ENCODE results near the gene TPH1. TPM values are rescaled to one million over a fixed set of nuclear protein-coding genes. Genes with fewer than 3 reads are reported as not detected.

The TPH1 gene
- total RNA-seq = 0.15 TPM in 1 of 2 replicates, not detected in the other

DNA sequence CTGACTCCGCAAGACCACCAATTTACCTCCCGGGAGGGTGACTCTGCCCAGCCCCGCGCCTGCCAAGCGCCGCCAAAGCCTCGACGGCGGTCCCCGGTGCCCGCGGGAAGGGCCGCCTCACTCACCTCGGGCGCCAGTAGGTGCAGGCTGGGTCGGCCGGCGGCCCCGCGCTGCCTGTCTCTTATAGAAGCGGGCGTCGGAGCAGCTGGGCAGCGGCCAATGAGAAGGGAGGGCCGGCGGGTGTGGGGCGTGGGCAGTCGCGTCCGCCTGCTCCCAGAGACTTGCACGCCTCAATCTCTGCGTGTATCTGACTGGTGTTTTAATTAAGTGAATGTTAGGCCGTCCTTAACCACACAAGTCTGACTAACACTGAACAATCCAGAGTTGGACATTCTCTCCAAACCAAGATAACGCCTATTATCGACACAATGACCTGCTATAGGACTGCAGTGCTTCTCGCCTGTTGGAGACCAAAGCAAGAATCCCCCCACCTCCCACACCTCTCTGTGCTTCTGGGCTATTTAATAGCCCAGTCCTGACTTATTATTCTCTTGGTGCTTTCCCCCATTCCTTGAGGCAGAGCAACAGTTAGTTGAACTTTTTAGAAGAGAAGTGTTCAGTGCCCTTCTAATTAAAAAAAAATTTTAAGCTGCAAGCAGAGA lies at the start of gene TPH1:
TSS of gene TPH1 (minus strand) at position 154 of the 662 bp plus-strand sequence. CDS start 5,507 bp downstream, outside the sequence.
- DNase-seq (ENCODE audit: low read depth) = peak; percentile 54

DNA sequence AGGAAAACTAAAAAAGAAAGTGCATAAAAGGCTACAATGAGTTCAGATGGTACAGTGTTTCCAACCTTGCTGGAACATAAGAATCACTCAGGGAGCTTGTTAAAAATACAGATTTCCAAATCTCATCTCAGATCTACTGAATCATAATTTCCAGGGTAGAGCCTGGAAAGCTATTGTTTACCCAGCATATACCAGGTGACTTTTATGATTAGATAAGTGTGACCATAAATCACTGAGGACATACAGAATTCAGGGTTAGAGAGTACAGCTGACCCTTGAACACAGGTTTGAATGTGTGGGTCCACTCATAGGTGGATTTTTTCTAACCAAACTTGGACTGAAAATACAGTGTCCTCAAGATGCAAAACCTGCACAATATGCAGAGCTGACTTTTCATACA lies 47.9 kb upstream of the TPH1 start:
- no peak for DNase-seq (ENCODE audit: low read depth)

DNA sequence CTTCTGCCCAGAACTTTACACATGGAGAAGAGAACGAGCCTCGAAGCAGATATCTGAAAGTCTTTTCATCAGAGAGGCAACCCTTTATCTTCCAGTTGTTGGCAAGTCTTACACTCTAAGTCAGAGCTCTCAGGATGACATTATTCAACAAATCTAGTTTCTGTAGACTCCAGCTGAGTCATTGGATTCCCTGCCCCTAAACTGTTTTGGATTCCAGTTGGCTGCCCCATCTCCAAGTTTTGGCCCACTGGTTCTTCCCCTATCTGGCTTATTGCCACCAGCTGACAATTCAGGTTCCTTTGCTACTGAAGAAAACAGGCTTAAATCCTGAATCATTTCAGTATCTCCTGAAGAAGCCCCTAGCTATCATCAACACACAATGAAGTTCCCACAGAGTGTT lies 45.7 kb upstream of the TPH1 start:
- no peak for DNase-seq (ENCODE audit: low read depth)

DNA sequence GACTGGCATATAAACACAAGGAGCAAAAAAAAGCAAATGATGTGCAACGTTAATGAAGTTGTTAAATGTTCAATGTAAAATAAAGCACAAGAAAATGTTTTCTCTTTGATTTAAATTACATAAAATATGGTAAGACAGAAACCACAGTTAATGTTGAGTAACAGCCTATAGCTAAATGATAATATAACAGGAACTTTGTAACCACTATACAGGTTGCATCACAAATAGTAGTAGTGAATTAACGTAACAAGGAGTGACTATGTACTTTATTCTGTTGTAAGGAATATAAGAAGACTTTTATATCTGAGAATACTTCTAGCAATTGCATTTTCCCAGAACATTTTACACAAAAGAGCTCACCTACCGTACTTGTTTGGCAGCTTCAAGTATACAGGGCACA lies 42.9 kb upstream of the TPH1 start:
- DNase-seq (ENCODE audit: low read depth) = no peak

DNA sequence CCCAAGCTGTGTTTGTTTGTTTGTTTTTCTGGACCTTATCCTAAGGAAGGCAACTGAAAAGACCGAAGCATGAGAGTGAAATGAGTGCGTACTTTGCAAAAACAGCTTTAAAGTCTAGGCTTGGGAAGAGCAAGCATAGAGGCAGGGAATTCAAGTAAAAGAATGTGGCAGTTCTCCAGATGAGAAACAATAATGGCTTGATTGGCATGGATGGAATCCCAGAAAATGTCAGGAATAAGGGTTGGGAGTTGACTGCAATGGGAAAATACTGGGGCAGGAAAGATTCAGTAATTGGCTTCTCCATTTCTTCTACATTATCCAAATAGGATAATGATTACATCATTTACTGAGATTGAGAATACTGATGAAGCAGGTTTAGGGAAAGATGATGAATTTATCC lies 42.3 kb upstream of the TPH1 start:
- DNase-seq (ENCODE audit: low read depth) = no peak

DNA sequence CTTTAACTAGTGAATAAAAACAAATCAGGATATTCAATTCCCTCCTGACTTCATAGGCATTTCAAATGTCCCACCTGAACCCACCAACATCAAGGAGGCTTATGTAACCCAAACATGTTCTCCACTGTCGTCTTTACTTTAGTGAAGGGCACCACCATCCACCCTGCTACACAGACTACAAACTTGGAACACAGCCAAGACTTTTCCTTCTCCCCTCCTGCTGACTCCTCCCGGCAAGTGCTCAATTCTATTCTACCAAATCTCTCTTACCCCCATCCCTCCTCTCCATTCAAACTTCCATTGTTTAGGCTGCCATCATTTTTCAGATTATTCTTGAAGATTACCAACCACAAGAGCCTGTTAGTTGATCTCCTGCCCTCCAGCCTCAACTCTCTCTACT lies 35.5 kb upstream of the TPH1 start:
- DNase-seq (ENCODE audit: low read depth) = no peak

DNA sequence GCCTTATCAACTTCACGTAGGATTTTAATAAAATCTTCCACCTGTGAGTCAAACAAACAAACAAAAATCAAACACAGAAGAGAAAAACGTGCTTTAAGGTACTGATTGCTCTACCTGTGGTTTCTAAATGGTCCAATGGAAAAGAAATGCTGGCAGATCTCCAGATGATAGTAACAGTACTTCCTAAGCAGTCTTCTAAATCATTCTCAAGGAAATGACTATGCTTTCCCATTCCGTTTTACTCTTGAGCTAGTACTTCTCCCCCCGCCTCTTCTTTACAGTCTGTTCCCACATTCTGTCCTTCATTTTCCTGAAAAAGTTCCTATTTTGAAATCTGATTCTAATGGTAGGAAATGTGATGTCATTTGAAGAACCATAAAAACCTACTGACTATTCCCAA lies 34.4 kb upstream of the TPH1 start:
- peak; percentile 28 for DNase-seq (ENCODE audit: low read depth)

DNA sequence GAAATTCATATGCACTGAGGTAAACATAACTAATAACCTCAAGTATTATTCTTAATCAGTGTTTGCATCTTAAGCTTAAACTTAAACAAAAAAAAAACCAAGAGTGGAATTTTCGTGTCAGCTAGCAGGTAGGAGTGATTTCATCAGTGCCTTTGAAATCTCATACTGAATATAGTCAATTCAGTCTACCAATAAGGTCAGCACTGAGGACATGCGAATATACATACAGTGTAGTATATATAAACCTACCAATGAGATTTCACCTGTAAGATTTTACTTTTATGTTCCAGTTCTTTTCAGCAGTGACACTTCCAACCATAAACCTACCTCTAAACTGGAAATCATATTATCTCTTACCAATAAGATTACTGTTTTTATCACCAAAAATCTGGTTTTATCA lies 32.8 kb upstream of the TPH1 start:
- no peak for DNase-seq (ENCODE audit: low read depth)

DNA sequence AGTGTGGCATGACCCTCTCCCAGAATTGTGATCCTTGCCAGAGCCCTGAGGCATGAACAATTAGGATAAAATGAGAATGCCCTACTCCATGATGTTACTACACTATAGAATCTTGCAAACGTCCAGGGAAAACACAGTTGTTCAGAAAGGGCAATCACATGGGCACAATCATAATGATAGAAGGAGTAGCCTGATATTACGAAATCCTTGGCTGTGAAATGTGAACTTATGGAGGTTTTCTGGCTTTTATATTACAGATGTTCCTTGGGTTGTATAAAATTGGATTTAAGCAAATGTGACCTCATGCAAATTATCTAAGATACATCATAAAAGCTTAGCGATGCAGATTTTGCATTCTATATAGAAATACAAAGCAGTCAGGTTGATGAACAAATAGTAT lies 29.4 kb upstream of the TPH1 start:
- DNase-seq (ENCODE audit: low read depth) = no peak

DNA sequence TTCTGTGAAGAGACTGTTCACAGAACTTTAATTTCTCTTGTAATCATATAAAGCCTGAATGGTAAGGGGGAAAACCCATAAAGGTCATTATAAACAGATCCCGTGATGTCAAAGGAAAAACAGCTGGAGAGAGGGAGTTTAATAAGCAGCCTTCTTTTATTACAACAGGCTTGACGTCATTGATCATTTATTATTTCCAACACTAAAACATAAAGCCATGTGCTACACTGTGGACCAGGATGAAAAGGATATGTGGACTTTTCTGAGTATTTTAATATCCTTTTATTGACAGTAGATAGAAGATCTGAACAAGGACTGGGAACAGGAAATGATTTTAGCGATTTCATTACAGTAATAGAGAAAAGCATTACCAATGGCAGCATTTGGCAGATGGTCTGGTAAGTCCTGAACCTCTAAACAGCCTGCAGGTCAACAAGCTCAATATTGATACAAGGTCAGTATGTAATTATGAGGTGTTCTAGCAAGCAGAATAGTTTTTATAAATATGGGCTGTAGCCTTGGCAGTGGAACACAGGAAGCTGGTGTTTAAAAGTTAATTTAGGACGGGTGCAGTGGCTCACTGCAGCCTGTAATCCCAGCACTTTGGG lies 25.1 kb upstream of the TPH1 start:
- DNase-seq (ENCODE audit: low read depth) = no peak

DNA sequence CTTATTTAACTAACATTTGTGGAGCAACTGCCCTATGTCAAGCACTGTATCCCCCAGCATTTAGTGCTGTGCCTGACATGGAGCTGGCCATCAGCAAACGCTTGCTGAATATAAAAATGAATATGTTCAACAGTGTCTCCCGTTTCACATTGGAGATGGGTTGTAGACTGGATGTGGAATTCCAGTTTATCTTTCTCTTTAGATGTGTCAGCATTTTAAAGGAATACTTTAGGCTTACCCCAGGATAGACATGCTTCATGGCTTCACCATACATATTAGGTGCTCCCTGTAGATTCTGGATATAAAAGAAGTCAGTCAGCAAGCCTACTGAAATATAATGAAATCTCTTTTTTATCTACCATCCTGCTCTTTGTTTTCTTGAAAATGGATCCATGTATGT lies 21.3 kb upstream of the TPH1 start:
- DNase-seq (ENCODE audit: low read depth) = no peak

DNA sequence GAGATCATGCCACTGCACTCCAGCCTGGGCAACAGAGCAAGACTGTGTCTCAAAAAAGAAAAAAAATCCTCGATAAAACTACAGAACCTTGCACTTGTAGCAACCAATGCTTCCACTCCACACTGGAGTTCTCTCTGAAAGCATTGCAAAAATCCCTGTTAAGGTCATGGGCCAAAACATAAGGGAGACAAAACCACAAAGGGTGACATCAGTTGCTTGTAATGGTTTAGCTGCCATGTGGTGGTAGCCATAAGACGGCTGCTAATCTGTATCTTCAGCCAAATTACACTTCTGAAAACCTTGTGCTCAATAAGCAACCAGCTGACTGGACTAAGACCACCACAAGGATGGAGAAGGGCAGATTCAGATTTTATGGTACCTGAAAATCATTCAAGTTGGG lies 20.6 kb upstream of the TPH1 start:
- DNase-seq (ENCODE audit: low read depth) = no peak

DNA sequence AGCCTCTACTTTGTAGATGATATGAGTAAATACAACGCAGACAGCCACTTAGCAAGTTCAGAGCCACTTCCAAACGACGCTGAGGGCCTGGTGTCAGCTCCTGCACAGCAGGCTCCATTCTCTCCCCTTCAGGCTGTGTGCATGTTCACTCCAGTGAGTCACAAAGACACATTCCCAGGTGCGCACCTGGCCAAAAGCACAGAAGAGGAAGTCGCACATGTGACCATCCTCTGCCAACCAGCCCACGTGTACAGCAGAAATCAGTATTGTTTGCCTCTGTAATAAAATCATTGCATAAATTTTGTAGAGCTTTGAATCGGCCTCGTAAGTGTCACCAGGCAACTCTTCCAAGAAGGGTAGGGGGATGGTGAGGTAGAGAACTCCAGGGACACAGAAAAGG lies 19.5 kb upstream of the TPH1 start:
- DNase-seq (ENCODE audit: low read depth) = no peak

DNA sequence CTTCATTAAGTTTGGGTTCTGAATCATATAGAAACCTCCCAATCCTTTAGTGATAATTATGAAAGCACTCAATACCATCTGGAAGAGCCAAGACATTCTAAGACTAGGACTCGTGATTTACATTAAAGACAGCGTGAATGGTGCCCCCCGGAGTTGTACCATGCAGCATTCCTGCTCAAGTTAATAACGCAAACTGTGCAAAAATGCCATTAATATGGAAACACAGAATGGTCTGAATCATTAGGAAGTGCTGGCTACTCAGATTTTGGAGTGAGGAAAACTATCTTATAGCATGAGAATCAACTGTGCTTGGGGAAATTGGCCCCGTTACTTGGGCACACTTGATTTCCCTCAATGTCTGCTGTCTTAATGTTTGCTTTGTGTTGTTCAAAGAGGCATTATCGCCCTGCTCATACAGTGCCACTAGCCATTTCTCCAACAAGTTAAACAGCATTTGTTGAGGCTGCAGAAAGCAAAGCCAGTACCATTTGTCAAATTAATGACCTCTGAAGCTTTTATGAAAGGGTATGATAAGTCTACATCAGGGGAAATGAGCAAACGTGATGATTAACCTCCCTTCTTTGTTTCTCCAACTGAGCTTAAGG lies 18.5 kb upstream of the TPH1 start:
- no peak for DNase-seq (ENCODE audit: low read depth)

DNA sequence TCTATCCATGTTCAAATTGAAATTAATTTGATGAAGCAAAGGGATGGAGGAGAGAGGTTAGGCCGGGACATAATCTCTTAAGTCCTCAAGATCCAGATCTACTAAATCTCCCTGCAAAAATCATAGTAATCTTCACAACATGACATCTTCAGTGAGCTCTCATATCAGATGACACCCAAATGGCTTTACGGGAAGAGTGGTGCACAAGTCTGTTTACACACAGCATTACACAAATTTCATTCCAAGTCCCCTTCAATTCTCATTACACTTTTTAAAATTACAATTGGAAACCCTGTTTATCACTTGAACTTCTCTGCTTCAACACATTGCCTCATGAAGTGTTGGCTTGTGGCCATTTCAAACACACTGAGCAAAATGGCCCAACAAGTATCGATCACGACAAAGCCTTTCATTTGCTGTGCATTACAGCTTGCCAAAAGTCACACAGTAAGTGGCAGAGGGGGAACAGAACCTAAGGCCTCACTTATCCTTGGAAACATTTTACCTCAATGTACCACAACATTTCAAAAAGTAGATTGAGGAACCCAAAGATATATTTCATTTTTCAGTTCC lies 17.9 kb upstream of the TPH1 start:
- no peak for DNase-seq (ENCODE audit: low read depth)

DNA sequence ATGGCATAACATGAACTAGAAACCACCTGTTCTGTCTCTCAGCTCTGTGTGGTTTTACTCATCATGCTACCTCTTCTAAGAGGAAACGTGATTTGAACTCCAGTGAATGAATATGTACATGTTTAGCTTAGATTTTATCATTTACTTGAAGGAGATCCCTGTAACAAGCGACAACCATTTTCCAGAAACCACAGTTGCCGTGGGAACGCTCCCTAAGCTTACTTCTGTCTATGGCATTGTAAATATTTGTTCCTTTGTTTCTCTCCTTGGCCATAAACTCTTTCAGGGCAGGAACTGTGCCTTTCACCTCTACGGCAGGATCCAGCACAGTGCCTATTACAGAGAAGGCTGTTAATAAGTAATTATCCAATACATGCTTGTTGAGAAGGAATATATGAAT lies 17.1 kb upstream of the TPH1 start:
- peak; percentile 41 for DNase-seq (ENCODE audit: low read depth)

DNA sequence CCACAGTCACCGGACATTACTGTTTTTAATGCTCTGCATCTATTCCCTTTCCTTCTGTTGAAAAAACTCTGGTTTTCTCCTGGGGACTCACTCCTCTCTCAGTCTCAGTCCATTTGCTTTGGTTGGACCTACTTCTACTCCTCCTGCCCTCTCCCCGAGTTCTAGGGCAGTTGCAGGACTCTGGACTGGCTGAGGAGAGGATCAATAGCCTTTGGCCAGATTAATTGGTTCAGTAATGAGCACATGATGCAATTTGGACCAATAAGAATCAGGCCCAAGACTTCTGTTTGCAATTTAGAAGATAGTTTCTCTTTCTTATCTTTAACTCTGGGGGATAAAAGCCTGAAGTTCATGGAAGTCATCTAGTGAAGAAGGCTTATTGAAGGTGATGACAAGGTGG lies 15.3 kb upstream of the TPH1 start:
- no peak for DNase-seq (ENCODE audit: low read depth)

DNA sequence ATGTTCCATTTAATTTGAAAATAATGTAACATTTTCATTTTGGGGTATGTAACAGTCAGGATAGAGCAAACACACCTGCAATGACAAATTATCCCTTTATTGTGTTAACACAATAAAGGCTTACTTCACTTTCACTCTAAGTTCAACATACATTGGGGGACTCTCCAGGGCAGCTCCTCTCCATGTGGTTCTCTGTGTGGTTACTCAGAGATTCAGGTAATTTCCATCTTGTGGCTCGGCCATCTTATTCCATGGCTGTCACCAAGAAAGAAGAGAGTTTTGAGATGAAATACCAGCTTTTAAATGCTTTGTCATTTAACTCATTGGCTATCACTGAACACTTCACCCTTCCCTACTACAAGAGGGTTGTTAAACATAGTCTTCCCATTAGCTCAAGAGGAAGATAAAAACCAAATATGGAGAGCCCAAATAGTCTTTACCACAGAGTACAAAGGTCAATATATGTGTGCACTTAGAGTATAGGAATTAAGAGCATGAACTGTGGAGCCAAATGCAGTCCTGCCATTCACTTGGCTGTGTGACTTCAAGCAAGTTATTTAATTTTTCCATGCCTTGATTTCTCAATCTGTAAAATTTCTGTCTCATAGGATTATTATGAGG lies 10.6 kb upstream of the TPH1 start:
- DNase-seq (ENCODE audit: low read depth) = no peak

DNA sequence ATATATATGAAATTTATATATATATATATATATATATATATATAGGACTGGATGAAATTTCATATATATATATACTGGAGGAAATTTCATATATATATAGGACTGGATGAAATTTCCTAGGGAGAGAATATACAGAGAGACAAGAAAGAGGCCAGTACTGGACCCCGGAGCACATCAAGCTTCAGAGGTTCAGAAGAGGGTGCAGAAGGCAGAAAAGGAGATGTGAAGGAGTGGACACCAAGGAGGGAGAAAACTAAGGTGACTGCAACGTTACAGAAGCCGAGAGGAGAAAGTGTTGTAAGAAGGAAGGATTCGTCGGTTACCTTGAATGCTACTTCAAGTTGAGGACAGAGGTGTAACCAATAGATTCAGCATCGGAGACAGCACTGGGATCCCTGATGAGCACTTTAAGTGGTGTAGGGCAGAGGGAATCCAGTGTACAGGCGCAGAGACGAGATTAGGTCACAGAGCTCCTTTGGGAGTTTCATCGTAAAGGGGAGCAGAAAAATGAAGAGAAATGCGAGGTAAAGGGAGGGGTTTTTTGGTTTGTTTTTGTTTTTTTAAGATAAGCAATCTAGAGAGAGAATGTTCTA lies 8.5 kb upstream of the TPH1 start:
- DNase-seq (ENCODE audit: low read depth) = no peak

DNA sequence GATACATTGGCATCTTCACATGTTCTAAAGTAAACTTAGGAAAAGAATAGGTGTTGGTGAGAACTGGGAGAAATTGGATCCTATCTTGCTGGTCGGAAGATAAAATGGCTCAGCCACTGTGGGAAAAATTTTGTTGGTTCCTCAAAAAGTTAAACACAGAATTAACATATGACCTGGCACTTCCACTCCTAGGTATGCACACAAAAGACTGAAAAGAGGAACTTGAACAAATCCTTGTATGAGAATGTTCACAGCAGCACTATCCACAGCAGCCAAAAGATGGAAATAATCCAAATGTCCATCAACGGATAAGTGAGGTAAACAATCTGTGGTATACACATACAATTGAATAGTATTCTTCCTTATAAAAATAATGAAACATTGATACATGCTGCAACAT lies 4.8 kb upstream of the TPH1 start:
- DNase-seq (ENCODE audit: low read depth) = no peak

DNA sequence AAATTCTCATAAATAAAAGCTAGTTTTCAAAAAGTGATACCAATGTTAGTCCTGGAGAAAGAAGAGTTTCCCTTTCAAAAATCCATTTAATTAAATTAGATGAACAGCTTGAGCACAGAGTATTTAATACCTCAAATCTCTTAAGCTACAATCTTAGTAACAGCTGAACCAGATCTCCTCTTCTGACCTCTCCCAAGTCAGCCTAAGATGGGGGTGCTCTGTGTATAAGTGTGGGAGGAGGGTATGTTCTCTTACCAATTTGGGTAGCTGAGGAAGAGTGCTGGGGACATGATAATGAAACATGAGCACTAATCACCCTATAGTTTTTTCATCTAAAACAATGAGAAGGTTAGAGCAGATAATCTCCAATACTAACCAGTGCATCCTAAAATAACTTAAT lies 9.6 kb downstream of the TPH1 start:
- DNase-seq (ENCODE audit: low read depth) = no peak

DNA sequence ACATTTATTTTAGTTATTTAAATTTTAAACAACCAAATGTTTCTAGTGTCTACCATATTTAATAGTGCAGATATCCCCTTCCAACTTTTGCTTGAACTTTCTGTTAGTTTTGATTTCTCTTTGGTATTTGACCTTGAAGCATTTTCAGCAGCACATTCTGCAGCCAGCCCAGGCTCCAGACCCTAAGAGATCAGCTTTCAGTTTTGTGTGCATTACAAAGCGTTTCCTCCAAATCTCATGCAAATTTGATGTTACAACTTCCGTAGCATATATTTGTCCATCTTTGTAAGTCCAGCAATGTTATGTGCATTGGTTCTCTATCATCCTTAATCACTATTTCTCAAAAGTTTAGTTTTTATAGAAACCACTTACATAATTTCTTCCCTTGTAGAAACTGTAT lies 18.6 kb downstream of the TPH1 start:
- DNase-seq (ENCODE audit: low read depth) = no peak
